Non-pigmented ciliary epithelial cell (primary cell): ENCODE results near the gene STXBP2.

Experiments
- DNase-seq: peaks from one replicate; pipeline ENCODE4 v3.0.0-alpha.2; 2010; ENCODE audit warnings: low read depth

Gene STXBP2

GRCh38 chr19:7636691-7637373 is at the start of gene STXBP2:
STXBP2 (plus strand) TSS chr19:7637110; CDS start chr19:7637150, 40 bp downstream.
- no peak for DNase-seq

DNA sequence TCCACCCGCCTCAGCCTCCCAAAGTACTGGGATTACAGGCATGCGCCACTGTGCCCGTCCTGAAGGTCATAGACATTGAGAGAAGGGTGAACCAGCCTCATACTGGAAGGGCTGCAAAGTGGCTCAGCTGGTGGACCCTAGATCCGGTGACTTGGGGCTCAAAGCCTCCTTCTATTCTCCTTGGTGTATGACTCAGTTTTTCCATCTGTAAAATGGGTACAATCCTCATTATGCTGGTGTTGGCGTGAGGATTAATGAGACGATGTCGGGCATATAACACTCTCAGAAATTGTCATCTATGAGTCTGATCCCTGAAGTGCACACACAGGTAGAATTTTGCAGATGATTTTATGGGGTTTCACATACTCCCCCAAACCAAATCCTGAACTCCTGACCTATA is 47.1 kb upstream of the STXBP2 start:
- no peak for DNase-seq

DNA sequence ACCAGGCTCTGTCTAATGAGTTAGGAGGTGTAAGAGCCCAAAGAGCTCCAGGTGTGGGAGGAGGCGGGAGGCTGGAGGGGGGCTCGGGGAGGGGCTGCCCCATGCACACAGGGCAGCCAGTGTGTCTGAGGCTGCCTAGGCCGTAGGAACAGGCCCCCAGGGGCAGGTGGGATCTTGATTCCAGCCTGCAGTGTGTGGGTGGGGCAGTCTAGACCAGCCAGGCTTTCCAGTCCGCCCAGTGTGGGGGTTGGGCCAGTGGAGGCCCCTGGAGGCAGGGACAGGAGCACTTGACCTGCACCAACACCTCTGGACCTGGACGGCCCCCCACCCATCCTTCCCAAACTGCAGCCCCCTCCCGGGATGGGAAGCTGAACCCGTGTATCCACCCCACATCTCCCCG is 46.7 kb upstream of the STXBP2 start:
- no peak for DNase-seq

DNA sequence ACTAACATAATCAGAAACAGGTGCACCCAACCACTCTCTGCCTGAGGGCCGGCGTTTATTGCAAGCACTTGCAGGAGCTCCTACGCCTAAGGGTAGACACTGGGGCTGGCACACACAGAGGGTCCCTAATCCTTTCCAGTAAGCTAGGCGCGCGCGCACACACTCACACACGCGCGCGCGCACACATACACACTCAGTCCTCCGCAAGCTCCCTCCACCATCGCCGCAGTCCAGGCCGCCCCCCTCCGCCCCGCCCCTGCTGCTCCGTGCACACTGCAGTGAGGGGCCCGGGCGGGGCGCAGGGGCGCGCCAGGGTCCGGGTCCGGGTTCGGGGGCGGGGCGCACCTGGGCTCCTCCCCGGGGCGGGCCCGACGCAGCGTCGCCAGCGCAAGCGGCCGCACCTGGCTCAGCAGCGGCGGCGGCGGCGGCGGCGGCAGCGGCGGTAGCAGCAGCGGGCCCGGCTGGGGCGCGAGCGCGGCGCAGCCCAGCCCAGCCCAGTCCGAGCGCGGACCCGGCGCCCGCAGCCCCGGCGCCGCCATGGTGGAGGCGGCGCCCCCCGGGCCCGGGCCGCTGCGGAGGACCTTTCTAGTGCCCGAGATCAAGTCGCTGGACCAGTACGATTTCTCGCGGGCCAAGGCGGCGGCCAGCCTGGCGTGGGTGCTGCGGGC is 41.3 kb upstream of the STXBP2 start, which contains the start of gene CAMSAP3:
TSS of gene CAMSAP3 (plus strand) at position 398 of the 668 bp plus-strand sequence. CDS start at position 538, 140 bp downstream.
- DNase-seq, result no peak

GRCh38 chr19:7596211-7596937 is 40.5 kb upstream of the STXBP2 start:
- no peak for DNase-seq

GRCh38 chr19:7597689-7598088 is 39.2 kb upstream of the STXBP2 start:
- no peak for DNase-seq

- DNase-seq, result no peak
Observed at GRCh38 chr19:7598180-7598579, 38.7 kb upstream of the STXBP2 start.

- DNase-seq, result no peak
Observed at GRCh38 chr19:7600721-7601120, 36.2 kb upstream of the STXBP2 start.

DNA sequence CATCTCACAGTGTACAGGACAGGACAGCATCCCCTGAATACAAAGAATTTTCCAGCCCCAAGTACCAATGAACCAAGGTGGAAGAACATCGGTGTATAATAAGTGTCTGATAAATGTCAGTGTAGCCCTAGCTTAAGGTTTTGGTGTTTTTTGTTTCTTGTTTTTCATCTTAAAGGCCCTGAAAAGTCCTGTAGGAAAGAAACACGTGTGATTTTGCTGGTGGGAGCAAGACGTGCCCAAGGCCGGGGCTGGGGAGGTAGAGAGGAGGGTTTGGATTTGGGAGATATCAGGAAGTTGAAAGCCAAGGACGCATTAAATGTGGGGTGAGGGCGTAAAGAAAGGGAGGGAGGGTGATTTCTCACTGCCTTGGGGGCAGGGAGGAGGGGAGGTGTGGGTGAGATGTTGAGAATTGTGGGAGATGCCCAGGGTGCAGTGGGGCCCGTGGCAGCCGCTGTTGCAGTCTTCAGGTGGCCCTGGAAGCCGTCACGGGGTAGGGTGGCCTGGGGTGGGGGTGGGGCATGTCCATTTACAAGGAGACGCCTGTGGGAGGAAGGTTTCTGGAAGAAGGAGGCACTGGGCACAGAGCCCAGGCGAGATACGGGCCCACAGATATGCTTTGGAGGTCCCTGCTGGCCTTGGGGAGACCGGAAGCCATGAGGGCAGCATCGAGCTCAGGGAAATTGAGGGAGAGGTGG is 34.5 kb upstream of the STXBP2 start:
- DNase-seq, result no peak

DNA sequence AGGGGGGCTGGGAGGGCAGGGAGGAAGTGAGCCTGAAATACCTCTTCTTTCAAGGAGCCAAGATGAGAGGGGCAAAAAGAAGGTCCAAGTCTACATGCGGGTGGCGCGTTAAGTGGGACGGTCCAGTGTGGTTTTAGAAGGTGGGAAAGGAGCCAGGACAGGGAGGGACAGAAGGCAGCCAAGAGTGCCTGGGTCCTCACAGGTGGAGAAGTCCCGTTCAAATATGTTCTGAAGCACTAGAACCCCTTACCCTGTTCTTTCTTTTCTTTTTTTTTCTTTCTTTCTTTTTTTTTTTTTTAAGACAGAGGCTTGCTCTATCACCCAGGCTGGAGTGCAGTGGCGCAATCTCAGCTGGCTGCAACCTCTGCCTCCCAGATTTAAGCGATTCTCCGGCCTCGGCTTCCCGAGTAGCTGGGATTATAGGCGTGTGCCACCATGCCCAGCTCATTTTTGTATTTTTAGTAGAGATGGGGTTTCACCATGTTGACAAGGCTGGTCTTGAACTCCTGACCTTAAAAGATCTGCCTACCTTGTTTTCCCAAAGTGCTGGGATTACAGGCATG is 33.9 kb upstream of the STXBP2 start:
- DNase-seq, result no peak

DNA sequence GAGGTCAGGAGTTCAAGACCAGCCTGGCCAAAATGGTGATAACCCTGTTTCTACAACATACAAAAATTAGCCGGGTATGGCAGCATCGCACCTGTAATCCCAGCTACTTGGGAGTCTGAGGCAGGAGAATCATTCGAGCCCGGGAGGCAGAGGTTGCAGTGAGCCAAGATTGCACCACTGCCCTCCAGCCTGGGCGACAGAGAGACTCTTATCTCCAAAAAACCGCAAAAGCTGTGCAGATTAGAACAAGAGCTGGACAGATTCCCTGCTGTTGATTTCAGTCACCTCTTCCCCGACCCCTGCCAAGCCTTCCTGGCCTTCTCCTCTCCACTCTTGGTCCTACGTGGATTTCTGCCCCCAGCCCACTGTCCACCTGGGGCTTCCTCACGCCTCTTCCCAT is 33.0 kb upstream of the STXBP2 start:
- DNase-seq, result no peak

DNA sequence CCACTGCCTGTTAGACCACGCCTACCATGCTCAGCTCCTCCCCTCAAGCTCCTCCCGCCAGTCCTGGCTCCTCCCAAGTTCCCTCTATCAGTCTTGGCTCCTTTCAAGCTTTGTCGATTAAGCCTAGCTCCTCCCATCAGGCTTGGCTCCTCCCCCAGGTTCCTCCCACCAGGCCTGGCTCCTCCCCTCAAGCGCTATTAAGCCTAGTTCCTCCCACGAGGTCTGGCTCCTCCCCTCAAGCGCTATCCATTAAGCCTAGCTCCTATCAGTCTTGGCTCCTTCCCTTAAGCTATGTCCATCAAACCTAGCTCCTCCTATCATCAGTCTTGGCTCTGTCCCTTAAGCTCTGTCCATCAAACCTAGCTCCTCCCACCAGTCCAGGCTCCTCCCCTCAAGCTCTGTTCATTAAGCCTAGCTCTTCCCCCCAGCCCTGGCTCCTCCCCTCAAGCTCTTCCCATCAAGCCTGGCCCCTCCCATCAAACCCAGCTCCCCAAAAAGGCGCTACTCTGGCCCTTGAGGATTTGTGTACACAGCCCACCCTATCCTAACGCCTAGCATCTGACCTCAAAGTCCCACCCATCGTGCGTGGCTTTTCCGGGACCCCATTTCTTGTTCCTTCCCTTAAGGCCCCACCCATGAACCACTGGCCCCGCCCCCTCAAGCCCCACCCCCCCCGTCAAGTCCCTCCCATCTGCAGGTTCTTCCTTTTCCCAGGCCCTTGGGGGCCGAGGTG is 31.3 kb upstream of the STXBP2 start:
- DNase-seq, result no peak

DNA sequence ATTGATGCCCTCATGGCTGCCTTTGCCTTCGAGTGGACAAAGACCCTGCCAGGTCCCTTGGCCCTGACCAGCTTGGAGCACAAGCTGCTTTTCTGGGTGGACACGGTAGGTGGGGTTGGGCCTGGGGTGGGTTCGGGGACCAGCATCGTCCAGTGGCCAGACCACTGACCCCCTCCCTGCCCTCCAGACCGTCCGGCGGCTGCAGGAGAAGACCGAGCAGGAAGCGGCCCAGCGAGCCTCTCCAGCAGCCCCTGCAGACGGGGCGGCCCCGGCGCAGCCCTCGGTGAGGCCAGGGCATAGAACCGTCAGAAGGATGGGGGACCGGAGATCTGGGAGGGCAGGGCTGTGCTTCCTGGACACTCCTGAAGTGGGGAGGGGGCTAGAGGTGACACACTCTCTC is 30.6 kb upstream of the STXBP2 start:
- DNase-seq, result no peak

DNA sequence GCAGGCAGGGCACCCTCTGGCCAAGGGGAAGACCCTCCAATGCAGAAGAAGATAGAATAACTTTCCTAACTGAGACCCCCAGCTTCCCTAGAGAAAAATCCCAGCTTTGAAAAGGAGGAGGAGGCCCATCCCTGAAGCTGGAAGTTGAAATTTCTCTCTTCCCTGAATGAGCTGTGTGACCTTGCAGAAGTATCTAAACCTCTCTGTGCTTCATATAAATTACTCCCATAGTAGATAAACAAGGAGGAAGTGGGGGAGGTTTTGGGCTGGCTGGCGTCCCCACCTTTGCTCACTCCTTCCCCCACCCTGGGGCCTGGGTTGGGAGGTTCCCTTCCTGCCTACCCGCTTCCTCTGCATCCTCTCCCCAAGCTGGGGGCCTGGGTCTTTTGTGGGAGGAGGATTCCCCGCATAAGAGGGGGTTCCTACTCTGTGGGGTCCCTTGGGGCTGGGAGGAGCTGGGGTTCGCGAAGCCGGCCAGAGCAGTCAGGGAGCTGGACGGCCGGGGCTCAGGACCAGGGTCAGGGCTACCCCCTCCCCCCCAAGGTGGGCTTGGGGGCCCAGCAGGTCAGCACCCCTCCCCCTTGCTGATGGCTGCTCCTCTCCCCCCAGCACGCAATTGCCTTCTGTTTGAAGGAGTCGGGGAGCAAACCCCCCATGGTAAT is 29.6 kb upstream of the STXBP2 start:
- DNase-seq, result no peak

DNA sequence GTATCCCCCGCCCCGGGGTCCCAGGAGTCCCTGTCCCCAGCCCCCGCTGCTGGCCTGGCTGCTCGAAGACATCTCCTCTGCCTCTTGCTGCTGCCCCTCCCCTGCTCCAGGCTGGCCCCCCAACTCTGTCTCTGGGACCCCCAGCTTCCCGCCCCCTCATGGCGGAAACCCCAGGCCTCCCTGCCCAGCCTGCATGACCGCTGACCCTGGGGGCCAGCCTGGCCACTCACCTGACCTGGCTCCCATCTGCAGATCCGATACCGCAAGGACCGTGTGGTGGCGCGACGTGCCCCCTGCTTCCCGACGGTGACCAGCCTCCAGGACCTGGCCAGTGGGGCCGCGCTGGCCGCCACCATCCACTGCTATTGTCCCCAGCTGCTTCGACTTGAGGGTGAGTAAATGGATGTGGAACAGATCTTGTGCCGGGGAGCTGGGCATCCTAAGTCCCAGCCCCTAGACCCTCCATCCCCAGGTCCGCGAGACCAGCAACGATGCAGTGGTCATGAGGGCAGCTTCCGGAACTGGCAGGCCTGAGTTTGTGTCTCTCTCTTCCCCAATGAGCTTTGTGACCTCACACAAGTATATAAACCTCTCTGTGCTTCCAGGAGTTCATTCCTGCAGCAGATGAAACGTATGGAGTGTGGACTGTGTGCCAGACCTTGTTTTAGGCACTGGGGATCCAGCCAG is 28.9 kb upstream of the STXBP2 start:
- no peak for DNase-seq

GRCh38 chr19:7610491-7611240 is 26.2 kb upstream of the STXBP2 start:
- DNase-seq, result no peak

GRCh38 chr19:7611541-7612279 is 25.2 kb upstream of the STXBP2 start:
- DNase-seq, result no peak
